ENCODE data around the gene COX20. TPM values are rescaled to one million over a fixed set of nuclear protein-coding genes. Genes with fewer than 3 reads are reported as not detected.
A peak's percentile ranks its signal among the peaks of the same experiment; 100 is the strongest.
"Not testable (repeated sequence)": the region's sequence is repeated elsewhere in the genome, so short reads cannot be mapped to it uniquely, and the experiment has no call there.

COX20 gene
- total RNA-seq, 1 donor from 2014 or later: 24.0 TPM

DNA sequence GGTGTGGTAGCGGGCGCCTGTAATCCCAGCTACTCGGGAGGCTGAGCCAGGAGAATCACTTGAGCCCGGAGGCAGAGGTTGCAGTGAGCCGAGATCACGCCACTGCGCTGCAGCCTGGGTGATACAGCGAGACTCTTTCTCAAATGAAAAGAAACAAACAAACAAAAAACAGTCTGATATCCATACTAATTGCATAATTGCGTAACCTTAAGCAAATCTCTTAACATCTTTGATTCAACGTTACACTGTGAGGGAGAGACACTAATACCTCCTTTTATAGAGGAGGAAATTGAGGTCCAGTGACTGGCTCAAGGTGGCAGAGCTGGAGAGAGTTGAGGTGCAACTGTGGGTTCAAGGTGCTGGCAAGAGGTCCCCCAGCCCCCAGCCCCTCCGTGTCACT, 12.6 kb upstream of the COX20 start:
- DNase-seq (ENCODE audit: low read depth, low spot score): no peak
- Mint-ChIP-seq H3K27me3 (ENCODE audit: low read depth) (no peaks in the 10 kb centered on the region), H3K9me3 (no peaks in the 10 kb centered on the region), H3K27ac (ENCODE audit: unreplicated experiment) (no peak overlapping the region), H3K4me3 (no peak overlapping the region), H3K4me1 (no peaks in the 10 kb centered on the region), H3K36me3 (ENCODE audit: low read depth) (no peaks in the 10 kb centered on the region)
- TF ChIP-seq CTCF (conservative IDR thresholded peaks at IDR 0.05): no peak

GRCh38 chr1:244826712-244827111, 8.7 kb upstream of the COX20 start:
- H3K4me3 Mint-ChIP-seq: no peak overlapping the region
- TF ChIP-seq CTCF (conservative IDR thresholded peaks at IDR 0.05): no peak
- DNase-seq (ENCODE audit: low read depth, low spot score): no peak
- H3K27ac Mint-ChIP-seq (ENCODE audit: unreplicated experiment): no peak overlapping the region
- no peaks in the 10 kb centered on the region for H3K4me1 Mint-ChIP-seq
- H3K9me3 Mint-ChIP-seq: no peaks in the 10 kb centered on the region
- no peaks in the 10 kb centered on the region for H3K27me3 Mint-ChIP-seq (ENCODE audit: low read depth)
- H3K36me3 Mint-ChIP-seq (ENCODE audit: low read depth): no peaks in the 10 kb centered on the region

GRCh38 chr1:244830639-244831038, 4.8 kb upstream of the COX20 start:
- H3K9me3 Mint-ChIP-seq: no peaks in the 10 kb centered on the region
- H3K27ac Mint-ChIP-seq (ENCODE audit: unreplicated experiment): no peak overlapping the region
- H3K4me3 Mint-ChIP-seq: peak overlapping the region; percentile 20
- peaks cover 5% of the 10 kb centered on the region for H3K27me3 Mint-ChIP-seq (ENCODE audit: low read depth)
- H3K4me1 Mint-ChIP-seq: peaks cover 12% of the 10 kb centered on the region
- no peak for DNase-seq (ENCODE audit: low read depth, low spot score)
- no peak for TF ChIP-seq CTCF (conservative IDR thresholded peaks at IDR 0.05)
- H3K36me3 Mint-ChIP-seq (ENCODE audit: low read depth): no peaks in the 10 kb centered on the region

DNA sequence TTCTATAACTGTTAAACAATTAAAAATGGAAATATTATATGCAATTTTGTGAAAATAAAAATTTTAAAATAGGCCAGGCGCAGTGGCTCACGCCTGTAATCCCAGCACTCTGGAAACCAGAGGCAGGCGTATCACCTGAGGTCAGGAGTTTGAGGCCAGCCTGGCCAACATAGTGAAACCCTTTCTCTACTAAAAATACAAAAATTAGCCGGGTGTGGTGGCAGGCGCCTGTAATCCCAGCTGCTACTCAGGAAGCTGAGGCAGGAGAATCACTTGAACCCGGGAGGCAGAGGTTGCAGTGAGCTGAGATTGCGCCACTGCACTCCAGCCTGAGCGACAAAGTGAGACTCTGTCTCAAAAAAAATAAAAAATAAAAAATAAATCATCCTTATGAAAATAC, 2.2 kb upstream of the COX20 start:
- peaks cover 37% of the 10 kb centered on the region for H3K4me1 Mint-ChIP-seq
- H3K27me3 Mint-ChIP-seq (ENCODE audit: low read depth); H3K9me3 Mint-ChIP-seq; H3K36me3 Mint-ChIP-seq (ENCODE audit: low read depth); H3K4me3 Mint-ChIP-seq; DNase-seq (ENCODE audit: low read depth, low spot score); H3K27ac Mint-ChIP-seq (ENCODE audit: unreplicated experiment): not testable (repeated sequence)

DNA sequence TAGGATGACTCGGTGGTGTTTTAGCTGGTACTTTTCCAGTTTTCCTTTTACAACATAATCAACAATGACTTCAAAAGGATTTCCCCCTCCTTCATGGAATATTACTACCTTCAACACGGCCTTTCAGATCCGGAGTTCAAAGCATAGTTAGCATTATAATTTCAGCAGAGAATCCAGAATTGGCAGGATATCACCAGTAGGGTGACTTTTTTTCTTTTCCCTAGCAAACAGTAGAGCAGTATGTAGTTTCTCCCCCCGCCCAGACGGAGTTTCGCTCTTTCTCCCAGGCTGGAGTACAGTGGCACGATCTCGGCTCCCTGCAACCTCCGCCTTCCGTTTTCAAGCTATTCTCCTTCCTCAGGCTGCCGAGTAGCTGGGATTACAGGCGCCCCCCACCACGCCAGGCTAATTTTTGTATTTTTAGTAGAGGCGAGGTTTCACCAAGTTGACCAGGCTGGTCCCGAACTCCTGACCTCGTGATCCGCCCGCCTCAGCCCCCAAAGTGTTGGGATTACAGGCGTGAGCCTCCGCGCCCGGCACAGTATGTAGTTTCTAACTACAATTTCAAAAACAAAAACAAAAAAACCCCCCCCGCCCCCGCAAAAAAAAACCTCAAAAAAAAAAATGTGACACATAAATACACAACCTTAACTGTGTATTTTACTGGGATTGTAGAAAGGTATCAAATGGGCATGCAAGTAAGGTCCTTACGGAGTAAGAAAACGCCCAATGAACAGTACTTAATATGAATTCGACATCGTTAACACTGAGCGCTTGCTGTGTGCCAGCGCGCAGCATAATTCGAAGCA, 1.5 kb upstream of the COX20 start:
- peaks cover 7% of the 10 kb centered on the region for H3K36me3 Mint-ChIP-seq (ENCODE audit: low read depth)
- H3K9me3 Mint-ChIP-seq: no peaks in the 10 kb centered on the region
- peaks cover 10% of the 10 kb centered on the region for H3K27me3 Mint-ChIP-seq (ENCODE audit: low read depth)
- TF ChIP-seq CTCF (conservative IDR thresholded peaks at IDR 0.05): peak; percentile 57
- peak overlapping the region; percentile 97 for H3K4me3 Mint-ChIP-seq
- DNase-seq (ENCODE audit: low read depth, low spot score): peak; percentile 43
- peak overlapping the region; percentile 100 for H3K27ac Mint-ChIP-seq (ENCODE audit: unreplicated experiment)
- peaks cover 40% of the 10 kb centered on the region for H3K4me1 Mint-ChIP-seq

GRCh38 chr1:244834543-244835275, 749 bp upstream of the COX20 start:
- TF ChIP-seq CTCF (conservative IDR thresholded peaks at IDR 0.05): no peak
- Mint-ChIP-seq H3K27ac (ENCODE audit: unreplicated experiment) (peak overlapping the region; percentile 100), H3K4me3 (peak overlapping the region; percentile 97), H3K4me1 (peaks cover 40% of the 10 kb centered on the region), H3K27me3 (ENCODE audit: low read depth) (peaks cover 10% of the 10 kb centered on the region), H3K36me3 (ENCODE audit: low read depth) (peaks cover 9% of the 10 kb centered on the region), H3K9me3 (no peaks in the 10 kb centered on the region)
- DNase-seq (ENCODE audit: low read depth, low spot score): peak; percentile 85

All from neural crest cell (in vitro differentiated cells).